Smooth muscle cell (in vitro differentiated cells): Measurements from ENCODE around the gene LAMB4. TPM values are rescaled to one million over a fixed set of nuclear protein-coding genes. Genes with fewer than 3 reads are reported as not detected.

Experiments used
- DNase-seq: peaks from one replicate; lab custom pipeline; 2025; ENCODE audit not compliant: unreplicated experiment; lab: John Stamatoyannopoulos, UW
- H2AFZ ChIP-seq: fragments of 200-600 bp; sonication (generic); 2 replicates; pipeline ENCODE4 v1.6.0; 2016; ENCODE audit warnings: antibody characterized with exemption, low read depth, mild to moderate bottlenecking
- H3F3A ChIP-seq: fragments of 200-600 bp; sonication (generic); 2 replicates; pipeline ENCODE4 v1.6.0; 2017; ENCODE audit warnings: antibody characterized with exemption, low read depth
- H3K27ac ChIP-seq: fragments of 200-600 bp; sonication (generic); 2 replicates; pipeline ENCODE4 v1.5.1; 2016; ENCODE audit warnings: low read depth, mild to moderate bottlenecking
- H3K27me3 ChIP-seq: fragments of 200-600 bp; sonication (generic); 2 replicates; pipeline ENCODE4 v1.6.1; 2016; ENCODE audit warnings: low read depth, mild to moderate bottlenecking
- H3K36me3 ChIP-seq: fragments of 200-600 bp; sonication (generic); 2 replicates; pipeline ENCODE4 v1.5.1; 2016; ENCODE audit warnings: low read depth
- H3K4me1 ChIP-seq: fragments of 200-600 bp; sonication (generic); 2 replicates; pipeline ENCODE4 v1.5.1; 2016; ENCODE audit warnings: low read depth
- H3K4me2 ChIP-seq: fragments of 200-600 bp; sonication (generic); 2 replicates; pipeline ENCODE4 v1.6.0; 2016; ENCODE audit warnings: mild to moderate bottlenecking
- H3K4me3 ChIP-seq: fragments of 200-600 bp; sonication (generic); 2 replicates; pipeline ENCODE4 v1.5.1; 2016; ENCODE audit warnings: mild to moderate bottlenecking
- H3K79me2 ChIP-seq: fragments of 200-600 bp; sonication (generic); 2 replicates; pipeline ENCODE4 v1.6.0; 2016; ENCODE audit warnings: low read depth, mild to moderate bottlenecking
- H3K9ac ChIP-seq: fragments of 200-600 bp; sonication (generic); 2 replicates; pipeline ENCODE4 v1.6.0; 2016; ENCODE audit warnings: low read depth
- H3K9me3 ChIP-seq: fragments of 200-600 bp; sonication (generic); replicated peaks from 2 replicates; pipeline ENCODE4 v1.5.1; 2016; ENCODE audit warnings: low read depth
- H4K20me1 ChIP-seq: fragments of 200-600 bp; sonication (generic); 2 replicates; pipeline ENCODE4 v1.6.0; 2016; ENCODE audit warnings: low read depth
- WGBS: methylation state at CpG from one replicate; pipeline ENCODE4 v1.1.7; 2016; ENCODE audit warnings: low lambda C conversion rate; 5-methylcytosine and 5-hydroxymethylcytosine counted together
- polyA plus RNA-seq: library from polyadenylated mRNA; unstranded; fragments of >200 nt; fragmentation: Nextera tagmentation; extraction: Ambion mirVana; gene quantifications from 2 replicates; pipeline ENCODE4 v1.2.1, GENCODE V29; 2016
- total RNA-seq: library from RNA; depleted of rRNA; stranded (reverse); fragments of >200 nt; gene quantifications from 2 replicates; pipeline ENCODE4 v1.2.3, GENCODE V29; 2014
- TF ChIP-seq, protein P1 (sequence below): fragments of 200-600 bp; sonication (generic); IDR thresholded peaks from 2 replicates; pipeline ENCODE4 v1.5.1; 2017; ENCODE audit warnings: borderline replicate concordance, mild to moderate bottlenecking, antibody characterized with exemption; ENCODE audit not compliant: insufficient read depth, poor library complexity, severe bottlenecking

Gene LAMB4
- total and polyA plus RNA-seq, 2 experiments from 2014 or later, result 0.06 to 0.67 TPM

GRCh38 chr7:108109221-108109908, 20.8 kb downstream of the LAMB4 start:
- Histone ChIP-seq H3F3A (peaks cover 2% of the 10 kb centered on the region), H2AFZ (no peak overlapping the region), H3K79me2 (no peaks in the 10 kb centered on the region), H3K4me1 (no peaks in the 10 kb centered on the region), H3K9me3 (no peaks in the 10 kb centered on the region), H3K27ac (no peak overlapping the region), H3K27me3 (no peaks in the 10 kb centered on the region), H3K36me3 (no peaks in the 10 kb centered on the region), H3K4me2 (no peak overlapping the region), H4K20me1 (no peaks in the 10 kb centered on the region), H3K9ac (no peak overlapping the region), H3K4me3 (no peak overlapping the region)
- TF ChIP-seq, protein P1, sequence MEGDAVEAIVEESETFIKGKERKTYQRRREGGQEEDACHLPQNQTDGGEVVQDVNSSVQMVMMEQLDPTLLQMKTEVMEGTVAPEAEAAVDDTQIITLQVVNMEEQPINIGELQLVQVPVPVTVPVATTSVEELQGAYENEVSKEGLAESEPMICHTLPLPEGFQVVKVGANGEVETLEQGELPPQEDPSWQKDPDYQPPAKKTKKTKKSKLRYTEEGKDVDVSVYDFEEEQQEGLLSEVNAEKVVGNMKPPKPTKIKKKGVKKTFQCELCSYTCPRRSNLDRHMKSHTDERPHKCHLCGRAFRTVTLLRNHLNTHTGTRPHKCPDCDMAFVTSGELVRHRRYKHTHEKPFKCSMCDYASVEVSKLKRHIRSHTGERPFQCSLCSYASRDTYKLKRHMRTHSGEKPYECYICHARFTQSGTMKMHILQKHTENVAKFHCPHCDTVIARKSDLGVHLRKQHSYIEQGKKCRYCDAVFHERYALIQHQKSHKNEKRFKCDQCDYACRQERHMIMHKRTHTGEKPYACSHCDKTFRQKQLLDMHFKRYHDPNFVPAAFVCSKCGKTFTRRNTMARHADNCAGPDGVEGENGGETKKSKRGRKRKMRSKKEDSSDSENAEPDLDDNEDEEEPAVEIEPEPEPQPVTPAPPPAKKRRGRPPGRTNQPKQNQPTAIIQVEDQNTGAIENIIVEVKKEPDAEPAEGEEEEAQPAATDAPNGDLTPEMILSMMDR, result peak; percentile 13
- 69% methylated on average over 2 of the region's 2 CpGs for WGBS
- no peak for DNase-seq

- TF ChIP-seq, protein P1, result no peak
- H3K79me2 ChIP-seq, result no peaks in the 10 kb centered on the region
- no peak overlapping the region for H2AFZ ChIP-seq
- peaks cover 8% of the 10 kb centered on the region for H3F3A ChIP-seq
- no peak overlapping the region for H3K4me2 ChIP-seq
- H3K4me1 ChIP-seq, result no peaks in the 10 kb centered on the region
- no peak for DNase-seq
- no peak overlapping the region for H3K9ac ChIP-seq
- H3K36me3 ChIP-seq, result no peaks in the 10 kb centered on the region
- no peaks in the 10 kb centered on the region for H3K27me3 ChIP-seq
- H3K4me3 ChIP-seq, result no peak overlapping the region
- no peak overlapping the region for H3K27ac ChIP-seq
- H4K20me1 ChIP-seq, result no peaks in the 10 kb centered on the region
- H3K9me3 ChIP-seq, result no peaks in the 10 kb centered on the region
These were observed 22.0 kb downstream of the LAMB4 start for GRCh38 chr7:108108131-108108530.

GRCh38 chr7:108104324-108104723, 25.8 kb downstream of the LAMB4 start:
- H3K27me3 ChIP-seq, result no peaks in the 10 kb centered on the region
- DNase-seq, result no peak
- no peaks in the 10 kb centered on the region for H3K4me1 ChIP-seq
- peak overlapping the region; percentile 70 for H3K27ac ChIP-seq
- no peaks in the 10 kb centered on the region for H3K9me3 ChIP-seq
- TF ChIP-seq, protein P1, result no peak
- H3K79me2 ChIP-seq, result no peaks in the 10 kb centered on the region
- WGBS, result 74% methylated on average over 7 of the region's 7 CpGs
- H4K20me1 ChIP-seq, result no peaks in the 10 kb centered on the region
- H3K4me3 ChIP-seq, result no peak overlapping the region
- no peak overlapping the region for H2AFZ ChIP-seq
- peaks cover 15% of the 10 kb centered on the region for H3F3A ChIP-seq
- H3K36me3 ChIP-seq, result no peaks in the 10 kb centered on the region
- peak overlapping the region; percentile 35 for H3K9ac ChIP-seq
- peak overlapping the region; percentile 33 for H3K4me2 ChIP-seq
